IMR-90 (cell line): Measurements from ENCODE around the gene MBTPS1. TPM values are rescaled to one million over a fixed set of nuclear protein-coding genes. Genes with fewer than 3 reads are reported as not detected.

Source experiments
- ATAC-seq: fragments of 200-7000 bp; cut with Tn5 transposase; 2 replicates; pipeline ENCODE4 v1.9.1; 2020; ENCODE audit warnings: low read depth, mild to moderate bottlenecking, moderate library complexity
- BruUV-seq: library from RNA; stranded (reverse); fragments of 400-500 nt; replicated peaks from 2 replicates; lab custom pipeline; 2021; lab: Mats Ljungman, UMichigan
- CTCF ChIA-PET: fragments of 300-600 bp; formaldehyde crosslinking; extraction: SDS; loops from one replicate; lab custom pipeline; 2021; ENCODE audit warnings: antibody characterized with exemption; lab: Yijun Ruan, JAX
- POLR2A ChIA-PET: fragments of 300-600 bp; sonication (Branson Sonifier 250); formaldehyde crosslinking; loops from one replicate; lab custom pipeline; 2022; ENCODE audit warnings: antibody characterized with exemption; ENCODE audit not compliant: unreplicated experiment; lab: Charles Lee
- DNase-seq: peaks from one replicate; pipeline ENCODE4 v3.0.0; 2013
- H2AFZ ChIP-seq: replicated peaks from 2 replicates; pipeline ENCODE3; 2013; ENCODE audit warnings: low read length, mild to moderate bottlenecking; ENCODE audit not compliant: poor library complexity
- H2AK5ac ChIP-seq: 2 replicates; pipeline ENCODE4 v1.6.1; 2013; ENCODE audit warnings: low read depth, low read length, inconsistent platforms
- H2AK9ac ChIP-seq: replicated peaks from 2 replicates; pipeline ENCODE3; 2013; ENCODE audit warnings: mild to moderate bottlenecking, low read depth, low read length, moderate library complexity; ENCODE audit not compliant: poor library complexity
- H2BK120ac ChIP-seq: 2 replicates; pipeline ENCODE4 v1.6.1; 2013; ENCODE audit warnings: low read depth, low read length, inconsistent platforms
- H2BK15ac ChIP-seq: 3 replicates; pipeline ENCODE4 v1.6.1; 2013; ENCODE audit warnings: low read depth, low read length, inconsistent platforms
- H2BK20ac ChIP-seq: 2 replicates; pipeline ENCODE4 v1.6.1; 2013; ENCODE audit warnings: low read depth, mild to moderate bottlenecking, inconsistent platforms, low read length, moderate library complexity
- H2BK5ac ChIP-seq: 2 replicates; pipeline ENCODE4 v1.6.1; 2013; ENCODE audit warnings: mild to moderate bottlenecking, low read depth, low read length, inconsistent platforms; ENCODE audit not compliant: poor library complexity, severe bottlenecking
- H3K14ac ChIP-seq: replicated peaks from 2 replicates; pipeline ENCODE4 v1.6.1; 2013; ENCODE audit warnings: low read depth, low read length, inconsistent platforms
- H3K18ac ChIP-seq: 2 replicates; pipeline ENCODE4 v1.6.1; 2013; ENCODE audit warnings: low read depth, low read length, control low read depth
- H3K23ac ChIP-seq: 2 replicates; pipeline ENCODE4 v1.6.1; 2013; ENCODE audit warnings: low read depth, low read length, inconsistent platforms
- H3K27ac ChIP-seq: 2 replicates; pipeline ENCODE4 v1.5.1; 2013; ENCODE audit warnings: mild to moderate bottlenecking, control low read depth, low read length; ENCODE audit not compliant: insufficient read depth
- H3K27me3 ChIP-seq: 2 replicates; pipeline ENCODE4 v1.6.1; 2013; ENCODE audit warnings: low read length; ENCODE audit not compliant: control insufficient read depth, insufficient read depth
- H3K36me3 ChIP-seq: 2 replicates; pipeline ENCODE4 v1.6.1; 2013; ENCODE audit warnings: low read length, mixed read lengths; ENCODE audit not compliant: control insufficient read depth, insufficient read depth
- H3K4ac ChIP-seq: 2 replicates; pipeline ENCODE4 v1.6.1; 2013; ENCODE audit warnings: low read depth, low read length, inconsistent platforms
- H3K4me1 ChIP-seq: 2 replicates; pipeline ENCODE4 v1.6.1; 2013; ENCODE audit warnings: low read length, mixed read lengths; ENCODE audit not compliant: control insufficient read depth, insufficient read depth
- H3K4me2 ChIP-seq: 2 replicates; pipeline ENCODE4 v1.6.1; 2013; ENCODE audit warnings: low read depth, mild to moderate bottlenecking, control low read depth, low read length, moderate library complexity
- H3K4me3 ChIP-seq: 2 replicates; pipeline ENCODE4 v1.5.1; 2013; ENCODE audit warnings: low read depth, mild to moderate bottlenecking, control low read depth, low read length, moderate library complexity; ENCODE audit not compliant: insufficient read depth
- H3K56ac ChIP-seq: 2 replicates; pipeline ENCODE4 v1.6.1; 2013; ENCODE audit warnings: low read length, inconsistent platforms; ENCODE audit not compliant: insufficient read depth; ENCODE audit errors: extremely low read depth
- H3K79me1 ChIP-seq, 2 experiments: 2 replicates each; pipeline ENCODE4 v1.6.1; 2013; ENCODE audit warnings: low read length in 2 of 2, inconsistent platforms in 1 of 2, low read depth in 1 of 2
- H3K9ac ChIP-seq: 2 replicates; pipeline ENCODE4 v1.6.1; 2013; ENCODE audit warnings: low read depth, low read length, control low read depth
- H3K9me1 ChIP-seq: 2 replicates; pipeline ENCODE4 v1.6.1; 2013; ENCODE audit warnings: low read length, inconsistent platforms; ENCODE audit not compliant: insufficient read depth
- H3K9me3 ChIP-seq: 2 replicates; pipeline ENCODE4 v1.6.1; 2013; ENCODE audit warnings: low read length; ENCODE audit not compliant: control insufficient read depth, insufficient read depth
- H4K20me1 ChIP-seq: 2 replicates; pipeline ENCODE4 v1.6.1; 2013; ENCODE audit warnings: low read length, inconsistent platforms; ENCODE audit not compliant: insufficient read depth
- H4K5ac ChIP-seq: 2 replicates; pipeline ENCODE4 v1.6.1; 2013; ENCODE audit warnings: mild to moderate bottlenecking, low read depth, low read length, control low read depth
- H4K8ac ChIP-seq, 2 experiments: 2 replicates each; pipeline ENCODE4 v1.6.1; 2013; ENCODE audit warnings: low read depth in 2 of 2, low read length in 2 of 2, control low read depth in 1 of 2, inconsistent platforms in 1 of 2
- H4K91ac ChIP-seq: 2 replicates; pipeline ENCODE4 v1.6.1; 2013; ENCODE audit warnings: low read depth, low read length, inconsistent platforms; ENCODE audit not compliant: insufficient read depth
- BHLHE40 ChIP-seq: fragments of 150-350 bp; IDR thresholded peaks from 2 replicates; pipeline ENCODE4 v1.6.1; 2016; ENCODE audit warnings: mild to moderate bottlenecking, low read depth, low read length
- CEBPB ChIP-seq: IDR thresholded peaks from 2 replicates; pipeline ENCODE4 v1.6.1; 2012; ENCODE audit warnings: low read depth, low read length, improper control_type of control experiment
- CHD1 ChIP-seq: IDR thresholded peaks from 2 replicates; pipeline ENCODE4 v1.6.1; 2012; ENCODE audit warnings: low read depth, low read length, improper control_type of control experiment
- CTCF ChIP-seq: conservative IDR thresholded peaks from 2 replicates; pipeline ENCODE4 v1.5.1; 2012; ENCODE audit warnings: mild to moderate bottlenecking, low read depth, low read length, improper control_type of control experiment
- FOS ChIP-seq: fragments of 150-350 bp; IDR thresholded peaks from 2 replicates; pipeline ENCODE4 v1.6.1; 2016; ENCODE audit warnings: low read depth, low read length
- MAFK ChIP-seq: IDR thresholded peaks from 2 replicates; pipeline ENCODE4 v1.6.1; 2012; ENCODE audit warnings: low read depth, low read length, improper control_type of control experiment
- MAZ ChIP-seq: IDR thresholded peaks from 2 replicates; pipeline ENCODE4 v1.6.1; 2012; ENCODE audit warnings: low read depth, mild to moderate bottlenecking, low read length, improper control_type of control experiment, moderate library complexity, borderline replicate concordance
- MXI1 ChIP-seq: IDR thresholded peaks from 2 replicates; pipeline ENCODE4 v1.6.1; 2012; ENCODE audit warnings: low read depth, mild to moderate bottlenecking, low read length, moderate library complexity, borderline replicate concordance
- NFE2L2 ChIP-seq: fragments of 150-350 bp; IDR thresholded peaks from 2 replicates; pipeline ENCODE4 v1.6.1; 2016; ENCODE audit warnings: low read depth, mild to moderate bottlenecking, low read length
- POLR2A ChIP-seq: IDR thresholded peaks from 2 replicates; pipeline ENCODE4 v1.6.1; 2012; ENCODE audit warnings: mild to moderate bottlenecking, low read depth, low read length
- RAD21 ChIP-seq: IDR thresholded peaks from 2 replicates; pipeline ENCODE4 v1.6.1; 2012; ENCODE audit warnings: low read length, improper control_type of control experiment
- RCOR1 ChIP-seq: IDR thresholded peaks from 2 replicates; pipeline ENCODE4 v1.6.1; 2012; ENCODE audit warnings: mild to moderate bottlenecking, low read length, improper control_type of control experiment; ENCODE audit not compliant: insufficient replicate concordance
- RFX5 ChIP-seq: IDR thresholded peaks from 2 replicates; pipeline ENCODE4 v1.8.0; 2012; ENCODE audit warnings: low read depth, mild to moderate bottlenecking, low read length, moderate library complexity
- SMC3 ChIP-seq: fragments of 150-350 bp; IDR thresholded peaks from 2 replicates; pipeline ENCODE4 v1.6.1; 2016; ENCODE audit warnings: low read depth, mild to moderate bottlenecking, antibody characterized with exemption, low read length, moderate library complexity
- WGBS, 2 experiments: methylation state at CpG; one replicate each; pipeline versions ENCODE4 v1.1.5 to v1.1.7; 2013; ENCODE audit warnings: missing lambda C conversion rate in 2 of 2; ENCODE audit not compliant: insufficient read length in 1 of 2; ENCODE audit errors: extremely low coverage in 2 of 2; 5-methylcytosine and 5-hydroxymethylcytosine counted together
- dilution Hi-C: fragments of 300-500 bp; cut with HindIII; formaldehyde crosslinking; loops from one replicate; pipeline ENCODE4 v1.14.3; 2018; ENCODE audit warnings: low sequenced_read_pairs; ENCODE audit not compliant: unreplicated experiment
- in situ Hi-C: fragments of 300-500 bp; cut with MboI; formaldehyde crosslinking; loops from 3 replicates; pipeline ENCODE4 v1.14.3; 2019; ENCODE audit warnings: low sequenced_read_pairs, inconsistent platforms, mixed read lengths
- intact Hi-C: fragments of 100-400 bp; cut with micrococcal nuclease; formaldehyde crosslinking; loops from 2 replicates; pipeline ENCODE4 v1.10.0; 2022
- polyA plus RNA-seq, 3 experiments: library from polyadenylated mRNA; depleted of rRNA; stranded (reverse); fragments of >200 nt; gene quantifications; 2 replicates each; pipeline ENCODE4 v1.2.3, GENCODE V29; 2012; ENCODE audit warnings: low replicate concordance in 1 of 3
- total RNA-seq: library from RNA; depleted of rRNA; stranded (reverse); fragments of >200 nt; gene quantifications from 2 replicates; pipeline ENCODE4 v1.2.3, GENCODE V29; 2012
- TF ChIP-seq, protein P1 (sequence below): fragments of 150-350 bp; IDR thresholded peaks from 2 replicates; pipeline ENCODE4 v1.6.1; 2017; ENCODE audit warnings: mild to moderate bottlenecking, antibody characterized with exemption, low read length, low read depth
- TF ChIP-seq, protein P2 (sequence below): fragments of 150-350 bp; IDR thresholded peaks from 2 replicates; pipeline ENCODE4 v1.6.1; 2016; ENCODE audit warnings: low read depth, mild to moderate bottlenecking, low read length, moderate library complexity, borderline replicate concordance

The MBTPS1 gene
- total and polyA plus RNA-seq, 2 of the 4 experiments (the other 2 are of a cell fraction) = 59.0 to 70.4 TPM

DNA sequence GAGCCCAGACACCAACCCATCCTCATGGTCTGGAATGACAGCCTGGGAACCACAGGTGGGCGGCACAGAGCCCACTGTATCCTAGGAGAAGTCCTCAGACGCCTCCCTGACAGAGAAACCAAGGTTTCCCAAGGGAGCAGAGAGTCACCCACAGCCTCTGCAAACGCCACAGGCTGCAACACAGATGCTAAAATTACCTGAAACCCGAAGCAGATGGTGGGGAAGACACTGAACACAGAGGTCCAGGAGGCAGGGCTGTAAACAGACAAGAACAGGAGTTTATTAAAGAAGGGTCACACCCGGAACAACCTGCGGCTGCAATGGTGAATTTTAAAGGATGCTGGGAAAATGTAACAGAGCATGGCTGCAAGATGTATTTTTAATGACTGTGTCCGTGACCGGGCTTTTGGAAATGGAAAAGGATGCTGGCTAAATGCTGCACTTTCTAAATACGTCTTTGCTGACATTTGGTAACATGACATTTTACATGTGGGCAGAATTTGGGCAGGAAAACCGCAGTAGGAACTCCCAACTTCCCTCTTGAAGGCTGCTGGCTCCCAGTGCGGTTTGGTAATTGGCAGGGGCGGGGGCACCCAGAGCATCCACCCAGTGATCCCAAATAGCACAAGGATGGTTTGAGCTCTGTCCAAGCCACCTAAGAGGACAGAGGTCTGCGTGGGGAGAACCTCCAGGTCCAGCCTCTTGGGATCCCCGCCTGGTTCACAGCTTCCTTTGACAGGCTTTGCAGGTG lies 87.3 kb downstream of the MBTPS1 start:
- no peak overlapping the region for H4K5ac ChIP-seq
- TF ChIP-seq, protein P1, sequence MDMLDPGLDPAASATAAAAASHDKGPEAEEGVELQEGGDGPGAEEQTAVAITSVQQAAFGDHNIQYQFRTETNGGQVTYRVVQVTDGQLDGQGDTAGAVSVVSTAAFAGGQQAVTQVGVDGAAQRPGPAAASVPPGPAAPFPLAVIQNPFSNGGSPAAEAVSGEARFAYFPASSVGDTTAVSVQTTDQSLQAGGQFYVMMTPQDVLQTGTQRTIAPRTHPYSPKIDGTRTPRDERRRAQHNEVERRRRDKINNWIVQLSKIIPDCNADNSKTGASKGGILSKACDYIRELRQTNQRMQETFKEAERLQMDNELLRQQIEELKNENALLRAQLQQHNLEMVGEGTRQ = no peak
- TF ChIP-seq MAZ (no peak), MXI1 (no peak), SMC3 (no peak), CHD1 (no peak), RCOR1 (no peak), MAFK (no peak), CTCF (no peak), POLR2A (no peak), RAD21 (no peak), CEBPB (no peak), BHLHE40 (no peak), NFE2L2 (no peak), RFX5 (no peak), FOS (no peak)
- TF ChIP-seq, protein P2, sequence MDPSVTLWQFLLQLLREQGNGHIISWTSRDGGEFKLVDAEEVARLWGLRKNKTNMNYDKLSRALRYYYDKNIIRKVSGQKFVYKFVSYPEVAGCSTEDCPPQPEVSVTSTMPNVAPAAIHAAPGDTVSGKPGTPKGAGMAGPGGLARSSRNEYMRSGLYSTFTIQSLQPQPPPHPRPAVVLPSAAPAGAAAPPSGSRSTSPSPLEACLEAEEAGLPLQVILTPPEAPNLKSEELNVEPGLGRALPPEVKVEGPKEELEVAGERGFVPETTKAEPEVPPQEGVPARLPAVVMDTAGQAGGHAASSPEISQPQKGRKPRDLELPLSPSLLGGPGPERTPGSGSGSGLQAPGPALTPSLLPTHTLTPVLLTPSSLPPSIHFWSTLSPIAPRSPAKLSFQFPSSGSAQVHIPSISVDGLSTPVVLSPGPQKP = no peak
- H3K4me2 ChIP-seq = no peak overlapping the region
- H2AK5ac ChIP-seq = no peak overlapping the region
- no peaks in the 10 kb centered on the region for H4K20me1 ChIP-seq
- no peak overlapping the region for H3K27ac ChIP-seq
- no peaks in the 10 kb centered on the region for H3K9me3 ChIP-seq
- H2AK9ac ChIP-seq = no peak overlapping the region
- WGBS, 2 experiments = 62% methylated on average over 8 of the region's 14 CpGs; no CpG with 5 or more reads in 1 of the 2 experiments
- ATAC-seq (no peak), DNase-seq (no peak)
- H3K23ac ChIP-seq = no peak overlapping the region
- H2BK120ac ChIP-seq = no peak overlapping the region
- dilution Hi-C loops = no loop called here
- H3K14ac ChIP-seq = no peak overlapping the region
- no peak overlapping the region for H3K4me3 ChIP-seq
- no peak overlapping the region for H2BK20ac ChIP-seq
- H2BK15ac ChIP-seq = no peak overlapping the region
- H3K4me1 ChIP-seq = peaks cover 2% of the 10 kb centered on the region; the same call in 1 of the 2 replicates
- no TSS peak for BruUV-seq
- intact Hi-C loops = no loop called here
- no peak overlapping the region for H4K91ac ChIP-seq
- ChIA-PET CTCF (no interaction called here), POLR2A (no interaction called here)
- H3K56ac ChIP-seq = no peak overlapping the region
- no peaks in the 10 kb centered on the region; the same call in 1 of the 2 replicates for H3K9me1 ChIP-seq
- no peak overlapping the region for H4K8ac ChIP-seq
- no peaks in the 10 kb centered on the region for H3K79me1 ChIP-seq
- no peak overlapping the region for H2AFZ ChIP-seq
- no peak overlapping the region for H3K4ac ChIP-seq
- peaks cover 39% of the 10 kb centered on the region for H3K27me3 ChIP-seq
- H3K9ac ChIP-seq = no peak overlapping the region
- in situ Hi-C loops = no loop called here
- no peak overlapping the region for H3K18ac ChIP-seq
- H2BK5ac ChIP-seq = no peak overlapping the region
- H3K36me3 ChIP-seq = no peaks in the 10 kb centered on the region
